Transverse colon (tissue), 4 donors: ENCODE measurements around the gene SMCP.

Source experiments
- CTCF ChIP-seq, 5 experiments: fragments of 200-600 bp in 3 of 5; fragments of 450-650 bp in 2 of 5; sonication (generic) in 3 of 5; IDR thresholded peaks; 1 replicate in 2 of 5; 2 replicates in 3 of 5; pipeline ENCODE4 v1.5.1; 2016 to 2017; ENCODE audit warnings: antibody characterized with exemption in 5 of 5, inconsistent platforms in 3 of 5, mild to moderate bottlenecking in 2 of 5, moderate library complexity in 1 of 5
- POLR2A ChIP-seq: fragments of 450-650 bp; IDR thresholded peaks from one replicate; pipeline ENCODE4 v1.6.1; 2016; ENCODE audit warnings: antibody characterized with exemption, mild to moderate bottlenecking, moderate library complexity
- POLR2AphosphoS5 ChIP-seq, 3 donors: sonication (generic); formaldehyde crosslinking; IDR thresholded peaks; one replicate each; pipeline ENCODE4 v1.6.1; 2016; ENCODE audit warnings: antibody characterized with exemption in 3 of 3

- no peak for TF ChIP-seq CTCF (IDR thresholded peaks at IDR 0.05)
- TF ChIP-seq POLR2A: no peak
- TF ChIP-seq POLR2AphosphoS5 (IDR thresholded peaks at IDR 0.05): no peak
Observed at GRCh38 chr1:152878042-152878441, at the start of gene SMCP.
